K562 (cell line): ENCODE data around the gene RTL10. TPM values are rescaled to one million over a fixed set of nuclear protein-coding genes. Genes with fewer than 3 reads are reported as not detected.

Experiments used
- CHD2 ChIP-seq: IDR thresholded peaks from 2 replicates; pipeline ENCODE4 v1.6.1; 2011; ENCODE audit warnings: low read depth, low read length
- CTCF ChIP-seq, 3 experiments: IDR thresholded peaks in 2 of 3; conservative IDR thresholded peaks in 1 of 3; 2 replicates each; pipeline ENCODE4 v1.5.1; 2011 to 2012; ENCODE audit warnings: low read length in 3 of 3, mild to moderate bottlenecking in 3 of 3, control low read depth in 2 of 3, improper control_type of control experiment in 1 of 3, inconsistent platforms in 1 of 3, low read depth in 1 of 3, mixed read lengths in 1 of 3, moderate library complexity in 1 of 3; ENCODE audit not compliant: insufficient read depth in 2 of 3
- HSF4 ChIP-seq: fragments of 250-450 bp; sonication (Bioruptor Pico); IDR thresholded peaks from 2 replicates; pipeline ENCODE4 v2.1.2; 2022; ENCODE audit warnings: mild to moderate bottlenecking, moderate library complexity, borderline replicate concordance
- MCM2 ChIP-seq: fragments of 450-650 bp; IDR thresholded peaks from 2 replicates; pipeline ENCODE4 v1.6.1; 2017; ENCODE audit warnings: low read depth, mild to moderate bottlenecking
- MGA ChIP-seq: fragments of 450-650 bp; IDR thresholded peaks from 2 replicates; pipeline ENCODE4 v1.6.1; 2016; ENCODE audit warnings: mild to moderate bottlenecking, moderate library complexity
- ZNF175 ChIP-seq: fragments of 200-800 bp; sonication (Bioruptor generic); IDR thresholded peaks from 2 replicates; pipeline ENCODE4 v1.6.1; 2016; ENCODE audit warnings: low read depth, mild to moderate bottlenecking, missing genetic modification characterization, missing compliant biosample characterization
- ZNF445 ChIP-seq: fragments of 250-450 bp; sonication (Bioruptor Pico); IDR thresholded peaks from 2 replicates; pipeline ENCODE4 v1.4.0; 2020; ENCODE audit warnings: low read depth, mild to moderate bottlenecking, moderate library complexity
- polyA plus RNA-seq, 8 experiments: library from polyadenylated mRNA; depleted of rRNA in 4 of 8; stranded (reverse) in 5 of 8; unstranded in 3 of 8; fragments of >200 nt; fragmentation: Nextera tagmentation in 2 of 8; fragmentation: Illumina TruSeq in 1 of 8; extraction: Ambion mirVana in 2 of 8; extraction: Trizol in 1 of 8; gene quantifications; 2 replicates each; pipeline versions ENCODE4 v1.2.1 to v1.2.3, GENCODE V29; 2011 to 2014; ENCODE audit warnings: inconsistent platforms in 1 of 8, missing spikeins in 1 of 8
- total RNA-seq, 7 experiments: library from RNA; depleted of rRNA in 6 of 7; stranded (reverse); fragments of >200 nt in 6 of 7; fragmentation: Illumina TruSeq in 2 of 7; extraction: Trizol in 2 of 7; gene quantifications; 2 replicates each; pipeline versions ENCODE4 v1.2.1 to v1.2.3, GENCODE V29; 2011 to 2021; ENCODE audit warnings: low replicate concordance in 1 of 7

The RTL10 gene
- total and polyA plus RNA-seq, 9 of the 15 experiments (the other 6 are each of a cell fraction or from before 2014, with no cell fraction given), result 19.8 to 75.5 (median 32.5) TPM

GRCh38 chr22:19848298-19849224, 6.1 kb downstream of the RTL10 start (continued):
- TF ChIP-seq HSF4 (CRISPR knock-in tag) (no peak), CHD2 (0 out of 2 replicates have a peak, but pooled peaks have one; percentile 23), ZNF445 (CRISPR knock-in tag) (peak; percentile 8; the same call in 1 of the 2 replicates), ZNF175 (CRISPR knock-in tag) (no peak), MCM2 (no peak), CTCF (IDR thresholded peaks at IDR 0.05 in 2 of 3, conservative IDR thresholded peaks at IDR 0.05 in 1 of 3; ENCODE audit: insufficient read depth in 2 of 3, low read depth in 1 of 3, low read length in 3 of 3) (0 out of 6 replicates have a peak, but pooled peaks of 1 of the 3 experiments have one; percentile 1), MGA (no peak)
